ENCODE results near the gene PEPD.

Gene PEPD

DNA sequence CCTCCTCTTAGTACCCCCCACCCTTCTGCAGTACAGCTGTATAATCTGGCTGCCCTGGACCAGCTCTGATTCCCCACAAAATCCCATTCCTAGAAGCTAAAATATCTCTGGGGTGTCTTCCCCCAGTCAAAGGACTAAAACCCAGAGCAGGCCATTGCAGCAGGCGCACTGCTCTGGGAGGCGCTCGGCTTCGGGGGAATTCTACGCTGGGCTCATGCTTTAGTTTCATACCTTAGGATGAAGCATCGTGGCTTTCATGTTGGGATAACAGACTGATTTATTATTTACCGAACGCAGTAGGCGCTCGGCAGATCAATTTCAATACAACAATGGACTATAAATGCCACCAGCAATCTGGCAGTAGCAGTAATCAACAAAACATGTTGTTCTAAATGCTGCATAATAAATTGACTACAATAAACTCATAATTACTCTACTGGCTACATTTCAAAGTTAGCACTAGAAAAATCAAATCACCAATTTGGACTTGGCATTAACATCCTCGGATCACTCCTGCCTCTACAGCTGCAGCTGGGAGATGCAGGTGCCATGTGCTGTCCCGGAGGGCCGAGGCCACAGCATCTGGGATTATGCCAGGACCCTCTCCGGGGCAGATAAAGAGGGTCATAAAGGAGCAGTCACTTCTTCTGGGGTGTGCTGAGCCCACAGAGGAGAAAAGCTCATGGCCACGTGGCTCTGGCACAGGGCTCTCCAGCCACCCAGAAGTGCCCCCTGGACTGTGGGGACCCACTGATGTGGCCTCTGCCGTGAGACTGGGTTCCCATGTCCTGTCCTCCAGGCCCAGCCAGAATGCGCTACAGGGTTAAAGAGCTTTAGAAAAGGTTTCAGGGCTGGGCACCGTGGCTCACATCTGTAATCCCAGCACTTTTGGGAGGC, 112.8 kb downstream of the PEPD start:
- no peak overlapping the region for H3K4me3 ChIP-seq (ENCODE audit: control insufficient read depth, low read depth, low read length)
- TF ChIP-seq, protein P1, sequence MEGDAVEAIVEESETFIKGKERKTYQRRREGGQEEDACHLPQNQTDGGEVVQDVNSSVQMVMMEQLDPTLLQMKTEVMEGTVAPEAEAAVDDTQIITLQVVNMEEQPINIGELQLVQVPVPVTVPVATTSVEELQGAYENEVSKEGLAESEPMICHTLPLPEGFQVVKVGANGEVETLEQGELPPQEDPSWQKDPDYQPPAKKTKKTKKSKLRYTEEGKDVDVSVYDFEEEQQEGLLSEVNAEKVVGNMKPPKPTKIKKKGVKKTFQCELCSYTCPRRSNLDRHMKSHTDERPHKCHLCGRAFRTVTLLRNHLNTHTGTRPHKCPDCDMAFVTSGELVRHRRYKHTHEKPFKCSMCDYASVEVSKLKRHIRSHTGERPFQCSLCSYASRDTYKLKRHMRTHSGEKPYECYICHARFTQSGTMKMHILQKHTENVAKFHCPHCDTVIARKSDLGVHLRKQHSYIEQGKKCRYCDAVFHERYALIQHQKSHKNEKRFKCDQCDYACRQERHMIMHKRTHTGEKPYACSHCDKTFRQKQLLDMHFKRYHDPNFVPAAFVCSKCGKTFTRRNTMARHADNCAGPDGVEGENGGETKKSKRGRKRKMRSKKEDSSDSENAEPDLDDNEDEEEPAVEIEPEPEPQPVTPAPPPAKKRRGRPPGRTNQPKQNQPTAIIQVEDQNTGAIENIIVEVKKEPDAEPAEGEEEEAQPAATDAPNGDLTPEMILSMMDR (conservative IDR thresholded peaks at IDR 0.05; ENCODE audit: control insufficient read depth, insufficient read depth, low read depth, low read length) = no peak
- no peak for DNase-seq (ENCODE audit: low read depth)

DNA sequence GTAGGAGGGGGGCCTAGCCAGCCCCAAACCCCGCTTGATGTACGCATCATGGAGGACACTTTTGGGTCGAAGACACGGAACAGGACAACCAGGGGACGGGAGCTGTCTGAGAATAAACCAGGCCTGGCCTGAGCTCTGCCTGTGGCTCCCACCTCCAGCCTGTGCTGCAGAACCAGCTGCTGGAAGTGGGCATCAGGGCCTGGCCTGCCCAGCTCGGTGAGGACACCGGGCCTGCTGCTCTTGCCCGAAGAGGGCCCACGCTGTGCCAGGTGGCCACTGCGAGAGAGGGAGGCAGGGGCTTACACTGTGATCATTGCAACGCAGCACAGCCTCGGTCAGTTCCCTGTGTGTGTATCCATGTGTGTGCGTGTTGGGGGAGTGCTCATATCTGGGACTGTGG, 113.5 kb downstream of the PEPD start:
- TF ChIP-seq, protein P1 (conservative IDR thresholded peaks at IDR 0.05; ENCODE audit: control insufficient read depth, insufficient read depth, low read depth, low read length) = no peak
- H3K4me3 ChIP-seq (ENCODE audit: control insufficient read depth, low read depth, low read length) = no peak overlapping the region
- DNase-seq (ENCODE audit: low read depth) = no peak

DNA sequence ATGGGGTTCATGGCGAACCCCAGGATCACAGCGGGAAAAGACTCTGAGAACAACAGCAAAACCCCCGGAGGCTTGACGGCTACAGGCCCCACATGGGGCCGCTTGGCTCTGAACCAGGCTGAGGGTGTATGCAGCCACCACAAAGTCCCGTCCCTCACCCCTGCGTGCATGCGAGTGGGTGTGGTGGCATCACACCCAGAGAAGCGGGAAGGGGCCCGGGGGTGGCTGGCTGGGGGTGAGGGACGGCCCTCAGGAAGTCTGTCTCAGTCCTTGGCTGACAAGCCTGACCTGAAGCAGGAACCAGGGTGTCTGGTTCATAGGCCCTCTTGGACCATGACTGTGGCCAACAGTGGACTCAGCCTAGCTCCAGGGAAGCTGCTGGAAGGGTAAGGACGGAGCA, 113.9 kb downstream of the PEPD start:
- DNase-seq (ENCODE audit: low read depth) = no peak
- TF ChIP-seq, protein P1 (conservative IDR thresholded peaks at IDR 0.05; ENCODE audit: control insufficient read depth, insufficient read depth, low read depth, low read length) = no peak
- no peak overlapping the region for H3K4me3 ChIP-seq (ENCODE audit: control insufficient read depth, low read depth, low read length)

GRCh38 chr19:33407140-33407551, 114.4 kb downstream of the PEPD start:
- TF ChIP-seq, protein P1 (conservative IDR thresholded peaks at IDR 0.05; ENCODE audit: control insufficient read depth, insufficient read depth, low read depth, low read length) = no peak
- H3K4me3 ChIP-seq (ENCODE audit: control insufficient read depth, low read depth, low read length) = no peak overlapping the region
- no peak for DNase-seq (ENCODE audit: low read depth)

DNA sequence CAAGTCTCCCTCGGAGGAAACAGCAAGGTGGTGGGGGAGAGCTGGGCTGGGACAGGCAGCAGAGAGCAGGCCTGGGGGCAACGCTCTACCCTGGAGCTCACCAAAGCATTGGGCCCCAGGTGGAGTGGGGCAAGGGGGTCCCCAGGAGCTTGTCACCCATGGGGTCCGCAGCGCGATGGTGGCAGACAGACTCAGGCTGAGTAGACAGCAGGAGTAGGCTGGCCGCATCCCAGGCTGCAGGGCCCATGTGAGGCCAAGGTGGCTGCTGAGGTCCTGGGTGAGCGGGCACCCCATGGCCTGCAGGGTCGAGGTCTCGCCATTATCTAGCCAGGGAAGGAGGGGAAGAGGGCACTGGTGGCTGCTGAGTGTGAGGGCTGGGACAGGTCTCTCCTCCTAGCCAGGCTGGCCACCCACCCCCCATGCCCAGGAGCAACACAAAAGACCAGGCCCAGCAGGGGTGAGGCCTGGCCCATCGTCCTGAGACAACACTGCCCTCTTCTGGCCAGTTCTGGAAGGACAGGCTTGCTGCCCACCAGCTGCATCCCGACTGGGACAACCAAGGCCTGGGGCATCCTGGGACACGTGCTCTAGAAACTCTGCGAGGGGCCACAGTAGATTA, 115.0 kb downstream of the PEPD start:
- H3K4me3 ChIP-seq (ENCODE audit: control insufficient read depth, low read depth, low read length) = no peak overlapping the region
- TF ChIP-seq, protein P1 (conservative IDR thresholded peaks at IDR 0.05; ENCODE audit: control insufficient read depth, insufficient read depth, low read depth, low read length) = peak; percentile 85
- peak; percentile 56 for DNase-seq (ENCODE audit: low read depth)

DNA sequence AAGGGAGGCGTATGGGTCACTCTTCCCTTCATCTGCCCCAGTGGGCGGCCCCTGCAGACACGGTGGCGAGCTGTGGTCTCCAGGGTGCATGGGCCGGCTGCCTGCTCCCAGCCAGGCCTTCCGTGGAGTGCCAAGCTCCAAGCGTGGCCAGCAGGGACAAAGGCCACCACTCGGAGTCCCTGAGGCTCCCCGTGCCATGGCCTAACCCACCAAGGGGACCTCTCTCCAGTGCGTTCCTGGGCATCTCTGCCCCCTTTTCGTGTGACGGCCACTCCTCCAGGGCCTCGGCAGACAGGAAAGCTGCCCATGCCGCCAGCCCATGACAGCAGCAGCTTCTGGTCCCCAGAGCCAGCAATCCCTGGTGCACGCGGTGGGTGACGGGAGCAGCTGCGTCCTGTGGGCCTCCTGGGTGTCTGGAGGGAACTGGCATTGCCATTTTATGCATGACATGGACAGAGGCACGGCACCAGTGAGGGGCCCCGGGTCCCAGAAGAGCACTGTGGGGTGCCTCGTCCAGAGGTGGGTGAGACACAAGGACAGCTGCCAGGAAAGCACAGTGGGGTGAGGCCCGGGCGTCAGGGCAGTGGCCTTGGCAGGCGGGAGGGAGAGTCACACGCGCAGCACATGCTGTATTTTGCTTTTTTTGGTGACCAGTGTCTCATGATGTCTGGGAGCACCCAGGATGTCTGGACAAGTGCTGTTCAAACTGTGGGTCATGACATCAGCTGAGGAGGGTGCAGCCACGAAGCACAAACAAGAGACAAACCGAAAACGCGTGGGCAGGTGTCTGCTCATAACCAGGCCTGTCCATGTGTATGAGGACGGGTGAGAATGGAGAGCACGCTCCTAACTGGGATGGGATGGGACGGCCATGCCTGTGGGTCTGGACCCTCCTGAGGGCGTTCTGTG, 115.8 kb downstream of the PEPD start:
- DNase-seq (ENCODE audit: low read depth) = no peak
- TF ChIP-seq, protein P1 (conservative IDR thresholded peaks at IDR 0.05; ENCODE audit: control insufficient read depth, insufficient read depth, low read depth, low read length) = no peak
- H3K4me3 ChIP-seq (ENCODE audit: control insufficient read depth, low read depth, low read length) = no peak overlapping the region
